K562 (cell line): Measurements from ENCODE around the gene CHORDC1. TPM values are rescaled to one million over a fixed set of nuclear protein-coding genes. Genes with fewer than 3 reads are reported as not detected.

Source experiments
- ATAC-seq: fragments of 200-7000 bp; cut with Tn5 transposase; 3 replicates; pipeline ENCODE4 v1.9.1; 2020; ENCODE audit warnings: moderate library complexity
- BruUV-seq: library from RNA; stranded (reverse); fragments of 400-500 nt; replicated peaks from 2 replicates; lab custom pipeline; 2021; lab: Mats Ljungman, UMichigan
- CTCF ChIA-PET: fragments of 300-600 bp; formaldehyde crosslinking; extraction: SDS; loops from one replicate; lab custom pipeline; 2021; ENCODE audit warnings: low intra/inter-chr PET ratio; lab: Yijun Ruan, JAX
- POLR2A ChIA-PET: fragments of 300-600, 350-650 bp; sonication (Branson Sonifier 250); formaldehyde crosslinking; extraction: SDS; loops from one replicate; lab custom pipeline; 2021; ENCODE audit warnings: antibody characterized with exemption, inconsistent platforms; lab: Yijun Ruan, JAX
- DNase-seq, 4 experiments: peaks; one replicate each; pipeline versions ENCODE4 v3.0.0 to v3.0.0-alpha.2; 2011 to 2018; ENCODE audit warnings: low spot score in 3 of 4, mixed read lengths in 3 of 4; ENCODE audit errors: extremely low read depth in 1 of 4
- FAIRE-seq: peaks from 2 replicates; lab custom pipeline; 2011; peaks lifted over from hg19 to GRCh38; lab: Jason Lieb, UNC
- H2AFZ ChIP-seq: 2 replicates; pipeline ENCODE4 v1.6.0; 2011; ENCODE audit warnings: low read depth, low read length, control low read depth, inconsistent platforms
- H3K27ac ChIP-seq: fragments of 200-600 bp; 3 replicates; pipeline ENCODE4 v1.8.0; 2011; ENCODE audit warnings: low read depth, mild to moderate bottlenecking, control low read depth, inconsistent platforms, low read length, moderate library complexity, mixed read lengths; ENCODE audit errors: extremely low read depth
- H3K27me3 ChIP-seq, 2 experiments: fragments of 300-600 bp in 1 of 2; 2 replicates in 1 of 2; 3 replicates in 1 of 2; pipeline versions ENCODE4 v1.6.0 to v1.8.0; 2011; ENCODE audit warnings: inconsistent platforms in 2 of 2, low read length in 2 of 2, mild to moderate bottlenecking in 1 of 2, mixed read lengths in 1 of 2, moderate library complexity in 1 of 2; ENCODE audit not compliant: control insufficient read depth in 2 of 2, insufficient read depth in 2 of 2
- H3K36me3 ChIP-seq: fragments of 300-600 bp; 3 replicates; pipeline ENCODE4 v1.8.0; 2011; ENCODE audit warnings: mild to moderate bottlenecking, low read length, inconsistent platforms; ENCODE audit not compliant: control insufficient read depth, insufficient read depth
- H3K4me1 ChIP-seq, 2 experiments: fragments of 200-600 bp in 1 of 2; replicated peaks in 1 of 2; 2 replicates in 1 of 2; 3 replicates in 1 of 2; pipeline versions ENCODE4 v1.5.1 to v1.8.0; 2011; ENCODE audit warnings: inconsistent platforms in 2 of 2, low read length in 2 of 2, mild to moderate bottlenecking in 1 of 2, mixed read lengths in 1 of 2, moderate library complexity in 1 of 2; ENCODE audit not compliant: control insufficient read depth in 2 of 2, insufficient read depth in 2 of 2
- H3K4me2 ChIP-seq: 2 replicates; pipeline ENCODE4 v1.6.1; 2011; ENCODE audit warnings: low read length, control low read depth, inconsistent platforms, mixed read lengths; ENCODE audit not compliant: insufficient read depth
- H3K4me3 ChIP-seq: fragments of 200-600 bp; sonication (generic), shearing (Covaris generic); 2 replicates; pipeline ENCODE4 v1.5.1; 2016; ENCODE audit warnings: control low read depth, inconsistent platforms
- H3K79me2 ChIP-seq: fragments of 200-600 bp; 3 replicates; pipeline ENCODE4 v1.8.0; 2011; ENCODE audit warnings: low read length, inconsistent platforms; ENCODE audit not compliant: control insufficient read depth, insufficient read depth
- H3K9ac ChIP-seq, 2 experiments: 2 replicates each; pipeline versions ENCODE4 v1.6.0 to v1.6.1; 2011; ENCODE audit warnings: low read depth in 2 of 2, low read length in 2 of 2, control low read depth in 1 of 2, inconsistent platforms in 1 of 2, mild to moderate bottlenecking in 1 of 2, mixed read lengths in 1 of 2; ENCODE audit not compliant: insufficient read depth in 1 of 2
- H3K9me1 ChIP-seq: one replicate; pipeline ENCODE4 v1.6.0; 2011; ENCODE audit warnings: inconsistent platforms, mild to moderate bottlenecking, low read length, moderate library complexity; ENCODE audit not compliant: control insufficient read depth, insufficient read depth
- H3K9me3 ChIP-seq: replicated peaks from 2 replicates; pipeline ENCODE4 v1.5.1; 2011; ENCODE audit warnings: low read depth, low read length, inconsistent platforms; ENCODE audit not compliant: control insufficient read depth, insufficient read depth
- H4K20me1 ChIP-seq: replicated peaks from 2 replicates; pipeline ENCODE4 v1.6.1; 2011; ENCODE audit warnings: low read length, inconsistent platforms, mixed read lengths; ENCODE audit not compliant: control insufficient read depth, insufficient read depth
- DNMT1 ChIP-seq: fragments of 450-650 bp; IDR thresholded peaks from 2 replicates; pipeline ENCODE4 v1.6.1; 2016; ENCODE audit warnings: antibody characterized with exemption, mild to moderate bottlenecking
- ESRRA ChIP-seq: fragments of 450-650 bp; IDR thresholded peaks from 2 replicates; pipeline ENCODE4 v1.6.1; 2014; ENCODE audit warnings: low read depth, mild to moderate bottlenecking, moderate library complexity, borderline replicate concordance
- GATA2 ChIP-seq: sonication (generic); formaldehyde crosslinking; IDR thresholded peaks from 2 replicates; pipeline ENCODE4 v1.4.0; 2020; ENCODE audit warnings: mild to moderate bottlenecking, missing genetic modification reagents
- HNRNPH1 ChIP-seq: fragments of 200-400 bp; formaldehyde crosslinking; optimal IDR thresholded peaks from 2 replicates; pipeline ENCODE3; 2017; ENCODE audit warnings: low read depth, mild to moderate bottlenecking, low read length, moderate library complexity
- NCOA2 ChIP-seq, 2 experiments: fragments of 450-650 bp; IDR thresholded peaks; 2 replicates each; pipeline ENCODE4 v1.6.1; 2018; ENCODE audit warnings: mild to moderate bottlenecking in 2 of 2, moderate library complexity in 1 of 2; ENCODE audit not compliant: partially characterized antibody in 2 of 2
- NFXL1 ChIP-seq: fragments of 450-650 bp; formaldehyde crosslinking; IDR thresholded peaks from 2 replicates; pipeline ENCODE4 v1.4.0; 2021; ENCODE audit warnings: mild to moderate bottlenecking
- RCOR1 ChIP-seq, 2 experiments: IDR thresholded peaks; 2 replicates each; pipeline ENCODE4 v1.6.1; 2012; ENCODE audit warnings: low read depth in 2 of 2, low read length in 2 of 2, borderline replicate concordance in 1 of 2, improper control_type of control experiment in 1 of 2
- ZNF165 ChIP-seq: fragments of 250-450 bp; sonication (Bioruptor Pico); IDR thresholded peaks from 2 replicates; pipeline ENCODE4 v1.4.0; 2020; ENCODE audit warnings: borderline replicate concordance
- ZNF347 ChIP-seq: fragments of 450-650 bp; formaldehyde crosslinking; IDR thresholded peaks from 2 replicates; pipeline ENCODE4 v1.4.0; 2020; ENCODE audit warnings: low read depth, mild to moderate bottlenecking, moderate library complexity
- ZNF561 ChIP-seq: fragments of 450-650 bp; formaldehyde crosslinking; conservative IDR thresholded peaks from 2 replicates; pipeline ENCODE4 v1.4.0; 2020; ENCODE audit warnings: mild to moderate bottlenecking, moderate library complexity
- ZNF589 ChIP-seq: fragments of 200-800 bp; sonication (Bioruptor generic); IDR thresholded peaks from 2 replicates; pipeline ENCODE4 v1.6.1; 2016; ENCODE audit warnings: low read depth, missing genetic modification characterization, missing compliant biosample characterization
- WGBS: fragments of 100-300 bp; shearing (Covaris generic); methylation state at CpG from one replicate; pipeline ENCODE4 v1.1.6; 2016; ENCODE audit warnings: low coverage, mixed read lengths; ENCODE audit not compliant: insufficient coverage; ENCODE audit errors: missing lambda C conversion rate; 5-methylcytosine and 5-hydroxymethylcytosine counted together
- in situ Hi-C: fragments of 300-500 bp; cut with MboI; formaldehyde crosslinking; loops from 4 replicates; pipeline ENCODE4 v1.15.0; 2018; ENCODE audit warnings: inconsistent platforms, mixed read lengths
- intact Hi-C: fragments of 100-400 bp; cut with micrococcal nuclease; formaldehyde crosslinking; loops from 2 replicates; pipeline ENCODE4 v1.14.2; 2022
- polyA plus RNA-seq, 8 experiments: library from polyadenylated mRNA; depleted of rRNA in 4 of 8; stranded (reverse) in 5 of 8; unstranded in 3 of 8; fragments of >200 nt; fragmentation: Nextera tagmentation in 2 of 8; fragmentation: Illumina TruSeq in 1 of 8; extraction: Ambion mirVana in 2 of 8; extraction: Trizol in 1 of 8; gene quantifications; 2 replicates each; pipeline versions ENCODE4 v1.2.1 to v1.2.3, GENCODE V29; 2011 to 2014; ENCODE audit warnings: inconsistent platforms in 1 of 8, missing spikeins in 1 of 8
- total RNA-seq, 7 experiments: library from RNA; depleted of rRNA in 6 of 7; stranded (reverse); fragments of >200 nt in 6 of 7; fragmentation: Illumina TruSeq in 2 of 7; extraction: Trizol in 2 of 7; gene quantifications; 2 replicates each; pipeline versions ENCODE4 v1.2.1 to v1.2.3, GENCODE V29; 2011 to 2021; ENCODE audit warnings: low replicate concordance in 1 of 7
- TF ChIP-seq, protein P1 (sequence below), 3 experiments: fragments of 200-800 bp in 1 of 3; sonication (Bioruptor generic) in 1 of 3; sonication (generic) in 1 of 3; formaldehyde crosslinking in 1 of 3; IDR thresholded peaks; 2 replicates each; pipeline versions ENCODE4 v1.6.1 to v1.8.0; 2016 to 2022; ENCODE audit warnings: mild to moderate bottlenecking in 2 of 3, missing compliant biosample characterization in 2 of 3, missing genetic modification characterization in 2 of 3, missing genetic modification reagents in 1 of 3

CHORDC1 gene
- total and polyA plus RNA-seq, 9 of the 15 experiments (the other 6 are each of a cell fraction or from before 2014, with no cell fraction given): 68.7 to 148 (median 112) TPM

DNA sequence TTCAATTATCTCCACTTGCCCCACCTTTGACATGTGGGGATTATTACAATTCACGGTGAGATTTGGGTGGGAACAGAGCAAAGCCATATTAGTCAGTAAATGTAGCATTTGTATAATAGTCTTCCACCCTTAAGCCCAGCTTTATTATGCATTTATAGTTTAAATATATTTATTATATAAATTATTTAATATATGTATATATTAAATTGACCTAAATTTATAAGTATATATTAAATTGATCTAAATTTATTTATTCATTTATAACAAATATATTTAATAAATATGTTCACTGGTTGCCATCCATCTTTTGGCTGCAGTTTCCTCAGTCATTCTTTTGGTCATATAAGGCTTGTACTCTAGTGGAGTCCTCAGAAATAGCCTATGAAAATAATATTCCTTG, 23.6 kb upstream of the CHORDC1 start:
- no peak overlapping the region for H2AFZ ChIP-seq
- in situ Hi-C loops: no loop called here
- TF ChIP-seq ESRRA (no peak), ZNF347 (CRISPR knock-in tag) (no peak), ZNF165 (CRISPR knock-in tag) (no peak), NFXL1 (CRISPR knock-in tag) (no peak), GATA2 (no peak), DNMT1 (no peak), RCOR1 (IDR thresholded peaks at IDR 0.05; ENCODE audit: borderline replicate concordance in 1 of 2, low read depth in 2 of 2, low read length in 2 of 2) (no peak), ZNF589 (CRISPR knock-in tag) (no peak), HNRNPH1 (no peak), NCOA2 (IDR thresholded peaks at IDR 0.05; ENCODE audit: partially characterized antibody in 2 of 2) (no peak), ZNF561 (CRISPR knock-in tag) (no peak)
- TF ChIP-seq, protein P1, sequence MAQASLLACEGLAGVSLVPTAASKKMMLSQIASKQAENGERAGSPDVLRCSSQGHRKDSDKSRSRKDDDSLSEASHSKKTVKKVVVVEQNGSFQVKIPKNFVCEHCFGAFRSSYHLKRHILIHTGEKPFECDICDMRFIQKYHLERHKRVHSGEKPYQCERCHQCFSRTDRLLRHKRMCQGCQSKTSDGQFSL (CRISPR knock-in tag; IDR thresholded peaks at IDR 0.05): no peak
- TF ChIP-seq, protein P1 (tag; IDR thresholded peaks at IDR 0.05): no peak
- TF ChIP-seq, all 486 proteins: peak for 0
- WGBS: 41% methylated on average over 1 of the region's 1 CpG
- H3K9me3 ChIP-seq: no peaks in the 10 kb centered on the region
- peaks cover 9 to 14% of the 10 kb centered on the region in 2 experiments; a peak in 4 of 5 replicates for H3K4me1 ChIP-seq
- no peak overlapping the region for H3K27ac ChIP-seq
- ChIA-PET POLR2A (no interaction called here), CTCF (no interaction called here)
- no peaks in the 10 kb centered on the region for H3K27me3 ChIP-seq
- no peaks in the 10 kb centered on the region for H3K79me2 ChIP-seq
- H3K4me2 ChIP-seq: no peak overlapping the region
- no peaks in the 10 kb centered on the region for H4K20me1 ChIP-seq
- intact Hi-C loops: no loop called here
- no TSS peak for BruUV-seq
- DNase-seq: no peak
- no peak for FAIRE-seq
- H3K36me3 ChIP-seq: no peaks in the 10 kb centered on the region
- H3K9me1 ChIP-seq: no peaks in the 10 kb centered on the region
- ATAC-seq: no peak
- no peak overlapping the region for H3K9ac ChIP-seq
- H3K4me3 ChIP-seq: no peak overlapping the region
